NCI-H748 (cell line): Measurements from ENCODE around the gene LANCL2.
"Not testable (repeated sequence)": the region's sequence is repeated elsewhere in the genome, so short reads cannot be mapped to it uniquely, and the experiment has no call there.

Source experiments
- DNase-seq: peaks from one replicate; lab custom pipeline; 2025; ENCODE audit not compliant: unreplicated experiment; lab: John Stamatoyannopoulos, UW

The LANCL2 gene, protein sequence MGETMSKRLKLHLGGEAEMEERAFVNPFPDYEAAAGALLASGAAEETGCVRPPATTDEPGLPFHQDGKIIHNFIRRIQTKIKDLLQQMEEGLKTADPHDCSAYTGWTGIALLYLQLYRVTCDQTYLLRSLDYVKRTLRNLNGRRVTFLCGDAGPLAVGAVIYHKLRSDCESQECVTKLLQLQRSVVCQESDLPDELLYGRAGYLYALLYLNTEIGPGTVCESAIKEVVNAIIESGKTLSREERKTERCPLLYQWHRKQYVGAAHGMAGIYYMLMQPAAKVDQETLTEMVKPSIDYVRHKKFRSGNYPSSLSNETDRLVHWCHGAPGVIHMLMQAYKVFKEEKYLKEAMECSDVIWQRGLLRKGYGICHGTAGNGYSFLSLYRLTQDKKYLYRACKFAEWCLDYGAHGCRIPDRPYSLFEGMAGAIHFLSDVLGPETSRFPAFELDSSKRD

DNA sequence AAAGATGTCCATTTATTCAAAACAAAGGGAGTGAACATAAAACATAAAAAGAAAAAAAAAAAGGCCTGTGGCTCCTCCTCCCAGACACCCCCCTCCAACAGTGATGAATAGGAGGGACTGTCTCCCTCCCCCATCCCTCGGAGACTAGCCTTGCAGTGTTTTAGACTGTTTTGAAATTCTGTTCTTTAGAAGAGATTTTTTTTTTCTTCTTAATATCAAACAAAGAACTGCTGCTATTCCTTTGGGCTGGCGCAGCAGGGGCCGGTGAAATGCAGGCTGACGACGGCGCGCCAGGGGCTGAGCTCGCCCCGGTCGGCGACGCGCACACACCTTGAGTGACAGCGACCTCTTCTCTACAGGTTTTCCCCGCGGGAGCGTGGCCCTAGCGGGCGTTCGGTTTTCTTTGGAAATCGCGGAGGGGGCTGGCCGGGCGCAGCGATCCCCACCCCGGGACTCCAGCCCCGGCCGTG is at the start of gene LANCL2:
Gene LANCL2, plus strand, starts transcription at position 133 of the 470 bp plus-strand sequence. CDS start 689 bp downstream, outside the sequence.
- DNase-seq: peak; percentile 76

DNA sequence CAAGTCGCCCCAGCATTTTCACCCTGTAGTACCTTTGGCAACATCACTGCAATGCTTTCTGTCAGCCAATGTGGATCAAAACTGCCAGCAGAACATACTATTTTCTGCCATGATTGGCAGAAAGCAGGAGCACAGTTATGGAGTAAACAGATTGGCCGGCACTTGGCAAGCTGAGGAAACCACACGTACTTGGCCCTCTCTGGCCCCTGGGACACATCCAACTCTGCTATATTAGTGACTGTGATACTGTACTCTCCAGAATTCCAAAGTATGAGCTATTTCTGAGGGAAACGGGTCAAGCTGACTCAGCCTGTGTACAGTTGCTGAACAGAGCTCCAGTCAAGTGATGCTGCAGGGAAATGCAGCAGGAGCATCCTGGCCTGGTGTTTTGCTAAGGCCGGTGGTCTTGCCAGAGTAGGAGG is 39.8 kb upstream of the LANCL2 start:
- no peak for DNase-seq

- no peak for DNase-seq
Measured at GRCh38 chr7:55326081-55326835, 38.9 kb upstream of the LANCL2 start.

DNA sequence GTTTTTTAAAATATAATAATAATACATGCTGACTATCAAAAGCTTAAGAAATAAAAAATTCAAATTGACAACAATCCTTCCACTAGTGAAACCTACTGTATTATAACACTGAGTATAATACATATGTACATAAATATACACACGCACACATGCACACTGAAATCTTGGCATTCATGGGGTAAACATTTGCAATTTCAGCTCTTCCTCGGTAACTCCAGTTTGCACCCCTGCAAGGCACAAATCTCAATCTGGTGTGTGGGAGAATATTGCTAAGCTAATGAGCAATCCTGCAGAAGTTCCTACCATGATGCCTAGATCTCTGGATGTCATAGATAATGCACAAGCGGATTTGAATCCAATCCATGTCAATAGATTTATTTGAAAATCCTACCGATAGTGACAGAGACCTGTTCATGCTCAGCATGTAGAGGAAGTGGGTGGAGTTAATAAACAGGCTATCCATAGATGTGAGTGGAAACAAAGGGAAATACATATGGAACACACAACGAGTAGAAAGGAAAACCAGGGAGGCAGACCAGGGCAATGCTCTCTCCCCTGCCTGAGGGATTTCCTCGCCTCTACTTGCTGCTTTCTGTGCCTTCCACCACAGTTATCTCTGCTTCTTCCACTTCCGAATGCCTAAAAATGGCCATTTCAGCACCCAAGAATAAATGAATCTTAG is 38.1 kb upstream of the LANCL2 start:
- no peak for DNase-seq

DNA sequence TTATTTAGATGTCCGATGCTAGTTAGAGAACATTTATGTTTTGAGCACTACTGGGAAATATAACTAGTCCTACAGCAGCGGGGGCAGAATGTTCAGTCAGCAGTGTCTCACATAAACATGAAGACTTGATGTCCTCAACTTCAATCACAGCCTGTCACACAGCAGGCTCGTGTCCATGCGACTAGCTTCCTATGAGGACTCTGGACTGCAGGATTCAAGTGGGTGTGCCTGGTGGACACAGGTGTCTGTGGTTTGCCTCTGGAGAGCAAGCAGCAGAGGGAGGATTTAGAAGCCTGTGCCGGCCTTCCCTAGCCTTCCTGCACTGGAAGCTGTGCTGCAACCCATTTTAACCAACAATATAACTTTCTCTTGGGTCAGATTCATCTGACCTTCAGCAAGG is 30.0 kb upstream of the LANCL2 start:
- DNase-seq: no peak

GRCh38 chr7:55335786-55336185 is 29.4 kb upstream of the LANCL2 start:
- DNase-seq: no peak

- DNase-seq: peak; percentile 83
Measured at GRCh38 chr7:55336540-55336939, 28.6 kb upstream of the LANCL2 start.

DNA sequence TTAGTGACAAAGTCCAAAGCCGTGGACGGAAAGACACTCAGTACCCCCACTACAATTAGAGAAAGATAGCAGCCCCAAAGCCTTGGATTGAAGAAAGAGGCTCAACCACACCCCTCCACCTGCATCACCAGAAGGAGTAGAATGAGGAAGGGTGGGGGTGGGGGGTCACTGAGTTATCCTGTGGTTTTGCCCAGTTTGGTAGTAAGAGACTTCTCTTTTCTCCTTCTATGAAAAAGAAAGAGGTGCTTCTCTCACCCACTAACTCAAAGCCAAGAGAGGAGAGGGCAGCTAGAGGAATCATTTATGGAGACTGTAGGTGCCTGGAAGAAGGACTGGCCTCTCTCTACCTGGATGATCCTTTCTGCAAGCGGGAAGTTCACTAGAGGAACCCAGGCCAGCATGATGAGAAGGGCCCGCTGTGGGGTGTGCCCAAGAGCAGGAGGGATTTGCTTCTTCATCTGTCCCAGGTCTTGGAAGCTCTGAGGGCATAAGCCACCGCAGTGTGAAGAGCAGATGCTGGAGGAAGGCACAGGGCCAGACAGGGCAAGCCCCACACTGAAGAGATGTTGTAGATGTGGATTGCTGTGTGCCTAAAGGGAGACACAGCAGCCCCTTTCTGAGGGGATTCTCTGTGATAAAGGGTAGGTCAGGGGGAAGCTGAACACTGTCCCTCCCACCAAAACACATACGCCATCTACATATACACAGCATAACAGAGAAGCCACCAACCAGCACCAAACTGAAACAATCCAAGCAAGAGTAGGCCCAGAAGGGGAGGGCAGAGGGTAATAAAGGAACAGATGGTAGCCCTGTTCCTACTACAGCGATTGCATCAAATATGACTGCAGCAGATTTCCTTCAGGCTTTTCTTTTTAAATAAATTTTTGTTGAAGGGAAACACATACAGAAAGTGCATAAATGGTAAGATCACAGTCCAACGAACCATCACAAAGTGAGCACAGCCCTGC is 25.8 kb upstream of the LANCL2 start:
- DNase-seq: no peak

GRCh38 chr7:55342216-55342871 is 22.8 kb upstream of the LANCL2 start:
- DNase-seq: no peak

GRCh38 chr7:55343002-55343781 is 21.9 kb upstream of the LANCL2 start:
- DNase-seq: no peak

DNA sequence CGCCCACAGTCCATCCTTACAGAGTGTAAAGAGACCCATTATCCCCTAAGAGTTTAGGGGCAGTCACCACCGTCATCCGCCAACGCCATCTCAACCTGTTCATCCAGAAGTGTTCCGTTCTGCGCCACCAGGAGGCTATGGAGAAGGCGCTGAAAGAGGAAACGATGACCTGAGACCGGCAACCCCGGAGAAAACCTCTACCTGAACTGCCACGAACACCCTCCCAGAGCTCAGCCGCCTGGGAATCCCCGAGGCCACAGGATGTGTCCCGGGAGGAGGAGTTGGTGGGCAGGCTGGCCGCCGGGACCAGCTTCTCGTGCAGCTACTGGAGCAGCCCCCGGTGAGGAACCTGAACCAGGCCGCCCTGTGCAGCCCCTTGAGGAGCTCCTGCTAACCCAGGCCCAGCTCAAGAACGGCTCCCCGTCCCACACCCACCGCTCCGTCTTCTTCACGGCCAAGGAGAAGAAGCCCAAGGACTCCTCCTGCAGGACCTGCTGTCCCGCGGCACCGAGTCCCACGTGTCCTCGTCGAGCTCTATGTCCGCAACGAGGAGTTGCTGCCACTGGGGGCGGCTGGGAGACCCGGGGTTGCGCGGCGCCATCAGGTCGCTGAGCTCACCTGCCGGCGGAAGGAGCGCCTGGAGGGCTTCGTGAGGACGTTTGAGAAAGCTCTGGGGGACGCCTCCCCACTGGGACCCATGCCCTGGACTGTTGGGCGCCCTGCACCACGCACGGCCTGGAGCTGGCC is 21.1 kb upstream of the LANCL2 start:
- DNase-seq: no peak

DNA sequence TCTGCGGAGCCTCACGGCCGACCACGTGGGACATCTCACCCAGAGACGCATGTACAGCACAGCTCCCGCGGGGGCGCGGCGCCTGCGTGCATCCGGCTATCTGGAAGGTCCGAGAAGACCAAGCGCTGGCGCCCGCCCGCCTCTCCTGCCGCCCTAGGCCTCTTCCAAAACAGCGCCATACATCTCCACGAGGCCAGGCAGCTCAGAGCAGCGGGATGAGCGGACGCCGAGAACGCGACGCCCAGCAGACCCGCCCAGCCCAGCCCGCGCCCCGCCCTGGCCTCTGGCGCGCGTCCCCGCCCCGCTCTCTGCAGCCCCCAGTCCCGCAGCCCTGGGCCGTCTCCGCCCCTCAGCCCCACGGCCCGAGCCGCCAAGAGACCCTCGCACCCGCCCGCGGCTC is 20.3 kb upstream of the LANCL2 start:
- no peak for DNase-seq

GRCh38 chr7:55345292-55345691 is 19.8 kb upstream of the LANCL2 start:
- DNase-seq: no peak

- no peak for DNase-seq
Measured at GRCh38 chr7:55348502-55348901, 16.6 kb upstream of the LANCL2 start.

DNA sequence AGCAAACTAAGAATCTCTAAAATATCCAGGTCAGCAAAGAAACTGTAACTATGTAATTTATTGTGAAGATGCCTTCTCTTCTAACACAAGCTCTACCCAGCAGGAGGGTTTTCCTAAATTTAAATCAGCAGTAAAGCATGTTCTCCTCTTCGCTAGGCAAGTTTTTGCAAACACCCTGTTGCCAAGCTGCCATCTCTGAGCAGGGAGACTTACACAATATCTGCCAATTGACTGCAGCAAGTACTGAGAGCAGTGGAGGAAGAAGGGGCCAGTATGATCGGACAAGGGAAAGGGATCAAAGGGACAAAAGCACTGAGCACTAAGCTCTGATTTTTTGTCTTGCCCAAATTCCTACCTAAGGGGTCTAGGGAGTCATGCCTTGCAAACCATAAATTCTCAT is 16.0 kb upstream of the LANCL2 start:
- no peak for DNase-seq

- DNase-seq: no peak
Measured at GRCh38 chr7:55350281-55350680, 14.9 kb upstream of the LANCL2 start.

DNA sequence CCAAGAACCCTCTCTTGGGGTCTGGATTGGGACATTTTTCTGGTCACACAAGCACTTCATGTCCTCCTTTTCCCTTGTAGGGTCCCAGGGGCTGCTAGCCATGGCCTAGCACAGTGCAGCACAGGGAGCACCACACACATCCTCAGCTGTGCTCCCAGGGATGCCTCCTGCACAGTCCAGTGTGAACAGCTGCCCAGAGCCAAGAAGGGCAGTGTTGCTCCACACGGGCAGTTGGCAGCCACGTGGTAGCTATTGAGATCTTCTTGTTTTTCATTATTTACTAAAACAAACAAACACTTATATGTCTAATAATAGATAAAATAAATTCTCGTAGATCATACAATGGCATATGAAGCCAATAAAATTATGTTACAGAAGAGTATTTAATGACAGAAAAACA is 13.9 kb upstream of the LANCL2 start:
- DNase-seq: no peak

- DNase-seq: not testable (repeated sequence)
Measured at GRCh38 chr7:55352947-55353273, 12.2 kb upstream of the LANCL2 start.
